Measurements from ENCODE around the gene AUTS2.

Gene AUTS2

GRCh38 chr7:69692611-69693010, 94.3 kb downstream of the AUTS2 start:
- Histone ChIP-seq H3K36me3 (no peaks in the 10 kb centered on the region), H3K27ac (no peak overlapping the region)
- TF ChIP-seq CTCF (IDR thresholded peaks at IDR 0.05) = no peak

GRCh38 chr7:69693042-69693441, 94.8 kb downstream of the AUTS2 start:
- no peak overlapping the region for H3K4me3 ChIP-seq (ENCODE audit: low read depth in 1 of 2, low read length in 1 of 2)
- H3K9me3 ChIP-seq = no peaks in the 10 kb centered on the region
- no peaks in the 10 kb centered on the region for H3K4me1 ChIP-seq (ENCODE audit: control insufficient read depth in 1 of 2, insufficient read depth in 1 of 2, low read depth in 1 of 2, low read length in 1 of 2)
- no peak for TF ChIP-seq CTCF (IDR thresholded peaks at IDR 0.05)
- no peak overlapping the region for H3K27ac ChIP-seq
- no peaks in the 10 kb centered on the region for H3K36me3 ChIP-seq
- no peaks in the 10 kb centered on the region for H3K27me3 ChIP-seq

More at GRCh38 chr7:69692611-69693010, 94.3 kb downstream of the AUTS2 start:
- Histone ChIP-seq H3K9me3 (no peaks in the 10 kb centered on the region), H3K4me3 (ENCODE audit: low read depth in 1 of 2, low read length in 1 of 2) (no peak overlapping the region), H3K27me3 (no peaks in the 10 kb centered on the region), H3K4me1 (ENCODE audit: control insufficient read depth in 1 of 2, insufficient read depth in 1 of 2, low read depth in 1 of 2, low read length in 1 of 2) (no peaks in the 10 kb centered on the region)

GRCh38 chr7:69696054-69696591, 97.8 kb downstream of the AUTS2 start:
- no peaks in the 10 kb centered on the region for H3K9me3 ChIP-seq
- H3K4me3 ChIP-seq (ENCODE audit: low read depth in 1 of 2, low read length in 1 of 2) = no peak overlapping the region
- no peaks in the 10 kb centered on the region for H3K4me1 ChIP-seq (ENCODE audit: control insufficient read depth in 1 of 2, insufficient read depth in 1 of 2, low read depth in 1 of 2, low read length in 1 of 2)
- H3K36me3 ChIP-seq = no peaks in the 10 kb centered on the region
- no peak overlapping the region for H3K27ac ChIP-seq
- no peak for TF ChIP-seq CTCF (IDR thresholded peaks at IDR 0.05)
- no peaks in the 10 kb centered on the region for H3K27me3 ChIP-seq

- Histone ChIP-seq H3K4me3 (ENCODE audit: low read depth in 1 of 2, low read length in 1 of 2) (no peak overlapping the region), H3K27me3 (no peaks in the 10 kb centered on the region), H3K4me1 (ENCODE audit: control insufficient read depth in 1 of 2, insufficient read depth in 1 of 2, low read depth in 1 of 2, low read length in 1 of 2) (no peaks in the 10 kb centered on the region), H3K9me3 (no peaks in the 10 kb centered on the region), H3K27ac (no peak overlapping the region), H3K36me3 (no peaks in the 10 kb centered on the region)
- TF ChIP-seq CTCF (IDR thresholded peaks at IDR 0.05) = no peak
Measured at GRCh38 chr7:69696686-69697685, 98.7 kb downstream of the AUTS2 start.

GRCh38 chr7:69698109-69698825, 100.0 kb downstream of the AUTS2 start:
- no peak overlapping the region for H3K4me3 ChIP-seq (ENCODE audit: low read depth in 1 of 2, low read length in 1 of 2)
- no peaks in the 10 kb centered on the region for H3K36me3 ChIP-seq

More at GRCh38 chr7:69698109-69698825, 100.0 kb downstream of the AUTS2 start:
- Histone ChIP-seq H3K9me3 (no peaks in the 10 kb centered on the region), H3K27ac (no peak overlapping the region), H3K27me3 (no peaks in the 10 kb centered on the region), H3K4me1 (ENCODE audit: control insufficient read depth in 1 of 2, insufficient read depth in 1 of 2, low read depth in 1 of 2, low read length in 1 of 2) (no peaks in the 10 kb centered on the region)
- no peak for TF ChIP-seq CTCF (IDR thresholded peaks at IDR 0.05)

All from neutrophil (primary cell).